Activated T-helper 2 cell treated with anti-CD3 and anti-CD28 coated beads, Interferon-gamma antibody, Interleukin-2, Interleukin-4, amounts not matched to agents 10 μg/mL and 5 μg/mL and 100 μg/mL, durations not matched to agents 14 hours and 24 hours and 36 hours (primary cell): ENCODE results near the gene FTSJ1. TPM values are rescaled to one million over a fixed set of nuclear protein-coding genes. Genes with fewer than 3 reads are reported as not detected.

Experiments used
- DNase-seq: peaks from one replicate; pipeline ENCODE4 v3.0.0; 2021; ENCODE audit warnings: low spot score
- H3K27ac Mint-ChIP-seq: one replicate; pipeline ENCODE4 v1.8.0; 2021; ENCODE audit warnings: mixed read lengths
- H3K27me3 Mint-ChIP-seq: one replicate; pipeline ENCODE4 v1.8.0; 2021; ENCODE audit warnings: low read depth, mixed read lengths
- H3K36me3 Mint-ChIP-seq: one replicate; pipeline ENCODE4 v1.8.0; 2021; ENCODE audit warnings: low read depth, mixed read lengths
- H3K4me1 Mint-ChIP-seq: one replicate; pipeline ENCODE4 v1.8.0; 2021; ENCODE audit warnings: low read depth, mixed read lengths
- H3K4me3 Mint-ChIP-seq: one replicate; pipeline ENCODE4 v1.8.0; 2021; ENCODE audit warnings: low read depth, mild to moderate bottlenecking, moderate library complexity, mixed read lengths
- H3K9me3 Mint-ChIP-seq: one replicate; pipeline ENCODE4 v1.8.0; 2021; ENCODE audit warnings: mixed read lengths
- intact Hi-C: fragments of 100-400 bp; cut with micrococcal nuclease; formaldehyde crosslinking; loops from one replicate; pipeline ENCODE4 v1.15.1; 2023
- total RNA-seq: library from RNA; stranded (reverse); gene quantifications from 2 replicates; pipeline ENCODE4 v1.2.3, GENCODE V29; 2022

FTSJ1 gene
- total RNA-seq, 1 donor from 2014 or later = 89.8 TPM

GRCh38 chrX:48490661-48491060 lies 14.7 kb downstream of the FTSJ1 start:
- no peaks in the 10 kb centered on the region for H3K27me3 Mint-ChIP-seq
- H3K4me1 Mint-ChIP-seq = no peaks in the 10 kb centered on the region
- H3K4me3 Mint-ChIP-seq = no peak overlapping the region
- peaks cover 6% of the 10 kb centered on the region for H3K36me3 Mint-ChIP-seq
- H3K27ac Mint-ChIP-seq = no peak overlapping the region
- intact Hi-C loops = no loop called here
- H3K9me3 Mint-ChIP-seq = no peaks in the 10 kb centered on the region
- no peak for DNase-seq

GRCh38 chrX:48491809-48492208 lies 15.8 kb downstream of the FTSJ1 start:
- Mint-ChIP-seq H3K27me3 (no peaks in the 10 kb centered on the region), H3K27ac (no peak overlapping the region)

GRCh38 chrX:48492293-48492910 lies 16.4 kb downstream of the FTSJ1 start:
- no peaks in the 10 kb centered on the region for H3K4me1 Mint-ChIP-seq
- intact Hi-C loops = no loop called here
- DNase-seq = no peak
- H3K4me3 Mint-ChIP-seq = no peak overlapping the region
- no peak overlapping the region for H3K27ac Mint-ChIP-seq
- peaks cover under 1% of the 10 kb centered on the region for H3K36me3 Mint-ChIP-seq
- no peaks in the 10 kb centered on the region for H3K27me3 Mint-ChIP-seq
- H3K9me3 Mint-ChIP-seq = no peaks in the 10 kb centered on the region

More at GRCh38 chrX:48491809-48492208, 15.8 kb downstream of the FTSJ1 start:
- no peak for DNase-seq
- H3K36me3 Mint-ChIP-seq = peaks cover 4% of the 10 kb centered on the region
- H3K4me3 Mint-ChIP-seq = no peak overlapping the region
- intact Hi-C loops = no loop called here
- no peaks in the 10 kb centered on the region for H3K9me3 Mint-ChIP-seq
- H3K4me1 Mint-ChIP-seq = no peaks in the 10 kb centered on the region

GRCh38 chrX:48493890-48494364 lies 17.9 kb downstream of the FTSJ1 start:
- Mint-ChIP-seq H3K36me3 (no peaks in the 10 kb centered on the region), H3K4me1 (peaks cover 6% of the 10 kb centered on the region), H3K4me3 (no peak overlapping the region), H3K9me3 (no peaks in the 10 kb centered on the region), H3K27me3 (no peaks in the 10 kb centered on the region), H3K27ac (no peak overlapping the region)
- intact Hi-C loops = no loop called here
- no peak for DNase-seq

- DNase-seq = no peak
- Mint-ChIP-seq H3K27ac (no peak overlapping the region), H3K4me1 (peaks cover 6% of the 10 kb centered on the region), H3K4me3 (no peak overlapping the region), H3K27me3 (no peaks in the 10 kb centered on the region), H3K36me3 (no peaks in the 10 kb centered on the region), H3K9me3 (no peaks in the 10 kb centered on the region)
- intact Hi-C loops = no loop called here
Measured at GRCh38 chrX:48496660-48497059, 20.7 kb downstream of the FTSJ1 start.

GRCh38 chrX:48497871-48498270 lies 21.9 kb downstream of the FTSJ1 start:
- H3K4me1 Mint-ChIP-seq = peaks cover 6% of the 10 kb centered on the region
- no peaks in the 10 kb centered on the region for H3K9me3 Mint-ChIP-seq
- H3K27me3 Mint-ChIP-seq = no peaks in the 10 kb centered on the region
- no peak overlapping the region for H3K4me3 Mint-ChIP-seq
- intact Hi-C loops = no loop called here
- no peak overlapping the region for H3K27ac Mint-ChIP-seq
- DNase-seq = no peak
- no peaks in the 10 kb centered on the region for H3K36me3 Mint-ChIP-seq

GRCh38 chrX:48498374-48498809 lies 22.4 kb downstream of the FTSJ1 start:
- no peak overlapping the region for H3K27ac Mint-ChIP-seq
- H3K4me1 Mint-ChIP-seq = peaks cover 6% of the 10 kb centered on the region
- H3K4me3 Mint-ChIP-seq = no peak overlapping the region
- intact Hi-C loops = no loop called here
- H3K36me3 Mint-ChIP-seq = no peaks in the 10 kb centered on the region
- no peaks in the 10 kb centered on the region for H3K9me3 Mint-ChIP-seq
- H3K27me3 Mint-ChIP-seq = peaks cover 1% of the 10 kb centered on the region
- no peak for DNase-seq

GRCh38 chrX:48504261-48504660 lies 28.3 kb downstream of the FTSJ1 start:
- intact Hi-C loops = no loop called here
- DNase-seq = no peak
- Mint-ChIP-seq H3K9me3 (no peaks in the 10 kb centered on the region), H3K4me3 (no peak overlapping the region), H3K27me3 (peaks cover 3% of the 10 kb centered on the region), H3K36me3 (no peaks in the 10 kb centered on the region), H3K27ac (no peak overlapping the region), H3K4me1 (peaks cover under 1% of the 10 kb centered on the region)

- Mint-ChIP-seq H3K9me3 (no peaks in the 10 kb centered on the region), H3K4me1 (peaks cover 10% of the 10 kb centered on the region), H3K36me3 (peaks cover 4% of the 10 kb centered on the region), H3K4me3 (no peak overlapping the region), H3K27ac (no peak overlapping the region), H3K27me3 (peaks cover 3% of the 10 kb centered on the region)
- intact Hi-C loops = no loop called here
- DNase-seq = no peak
Measured at GRCh38 chrX:48505481-48505880, 29.5 kb downstream of the FTSJ1 start.

- Mint-ChIP-seq H3K27ac (no peak overlapping the region), H3K4me3 (peak overlapping the region; percentile 42), H3K9me3 (no peaks in the 10 kb centered on the region), H3K36me3 (peaks cover 12% of the 10 kb centered on the region), H3K27me3 (peaks cover 3% of the 10 kb centered on the region), H3K4me1 (peaks cover 22% of the 10 kb centered on the region)
- DNase-seq = no peak
- intact Hi-C loops = no loop called here
Measured at GRCh38 chrX:48507246-48507645, 31.2 kb downstream of the FTSJ1 start.

GRCh38 chrX:48508400-48509244 lies 32.6 kb downstream of the FTSJ1 start, which contains the start of gene PORCN:
Gene PORCN, plus strand, starts transcription at chrX:48508992. Its CDS starts 829 bp downstream, at chrX:48509821.
- intact Hi-C loops = loop anchor here (1.0 kb wide), 2 partner anchors 13 to 31 kb away; partner anchors contain the start of genes EBP and TBC1D25
- Mint-ChIP-seq H3K4me1 (peaks cover 22% of the 10 kb centered on the region), H3K9me3 (no peaks in the 10 kb centered on the region), H3K27me3 (no peaks in the 10 kb centered on the region), H3K4me3 (peak within 1 kb of the TSS; percentile 93), H3K27ac (peak within 1 kb of the TSS; percentile 87), H3K36me3 (peaks cover 12% of the 10 kb centered on the region)
- peak; percentile 71 for DNase-seq

GRCh38 chrX:48509245-48509590 lies 33.2 kb downstream of the FTSJ1 start:
- Mint-ChIP-seq H3K9me3 (no peaks in the 10 kb centered on the region), H3K27me3 (no peaks in the 10 kb centered on the region), H3K4me3 (peak overlapping the region; percentile 93), H3K36me3 (peaks cover 12% of the 10 kb centered on the region), H3K27ac (peak overlapping the region; percentile 87), H3K4me1 (peaks cover 22% of the 10 kb centered on the region)
- intact Hi-C loops = loop anchor here (1.0 kb wide), 1 partner anchor 12 kb away; the partner anchor contains the start of gene EBP
- no peak for DNase-seq

GRCh38 chrX:48509619-48510018 lies 33.6 kb downstream of the FTSJ1 start:
- Mint-ChIP-seq H3K9me3 (no peaks in the 10 kb centered on the region), H3K4me1 (peaks cover 22% of the 10 kb centered on the region), H3K27me3 (no peaks in the 10 kb centered on the region), H3K36me3 (peaks cover 12% of the 10 kb centered on the region), H3K27ac (peak overlapping the region; percentile 87), H3K4me3 (peak overlapping the region; percentile 93)
- intact Hi-C loops = loop anchor here (1.0 kb wide), 1 partner anchor 12 kb away; the partner anchor contains the start of gene EBP
- no peak for DNase-seq
